Liver (tissue), 3 donors: ENCODE results near the gene DIS3L2.

ENCODE experiments used
- EGR1 ChIP-seq, 2 donors: IDR thresholded peaks; 2 replicates each; pipeline ENCODE4 v1.6.1; 2016 to 2018; ENCODE audit warnings: antibody characterized with exemption in 2 of 2, low read depth in 2 of 2
- FOXA1 ChIP-seq: IDR thresholded peaks from 2 replicates; pipeline ENCODE4 v1.6.1; 2016; ENCODE audit warnings: antibody characterized with exemption
- RAD21 ChIP-seq, 2 donors: IDR thresholded peaks; 2 replicates each; pipeline ENCODE4 v1.6.1; 2016; ENCODE audit warnings: antibody characterized with exemption in 2 of 2, mild to moderate bottlenecking in 2 of 2
- SP1 ChIP-seq: IDR thresholded peaks from 2 replicates; pipeline ENCODE4 v1.6.1; 2018; ENCODE audit warnings: antibody characterized with exemption, mild to moderate bottlenecking
- TAF1 ChIP-seq: conservative IDR thresholded peaks from 2 replicates; pipeline ENCODE4 v1.6.1; 2016; ENCODE audit warnings: antibody characterized with exemption, mild to moderate bottlenecking
- YY1 ChIP-seq: IDR thresholded peaks from 2 replicates; pipeline ENCODE4 v1.6.1; 2016; ENCODE audit warnings: antibody characterized with exemption, mild to moderate bottlenecking
- ZBTB33 ChIP-seq: IDR thresholded peaks from 2 replicates; pipeline ENCODE4 v1.6.1; 2016; ENCODE audit warnings: antibody characterized with exemption
- TF ChIP-seq, protein P1 (sequence below): IDR thresholded peaks from 2 replicates; pipeline ENCODE4 v1.6.1; 2016; ENCODE audit warnings: antibody characterized with exemption
- TF ChIP-seq, protein P2 (sequence below): IDR thresholded peaks from 2 replicates; pipeline ENCODE4 v1.6.1; 2016; ENCODE audit warnings: antibody characterized with exemption, mild to moderate bottlenecking
- TF ChIP-seq, protein P3 (sequence below): fragments of 150-350 bp; IDR thresholded peaks from 2 replicates; pipeline ENCODE4 v1.5.1; 2017; ENCODE audit warnings: improper control_type of control experiment, low read depth, low read length; ENCODE audit not compliant: missing input control
- donor health status: healthy.
- donor health status: healthy.

DNA sequence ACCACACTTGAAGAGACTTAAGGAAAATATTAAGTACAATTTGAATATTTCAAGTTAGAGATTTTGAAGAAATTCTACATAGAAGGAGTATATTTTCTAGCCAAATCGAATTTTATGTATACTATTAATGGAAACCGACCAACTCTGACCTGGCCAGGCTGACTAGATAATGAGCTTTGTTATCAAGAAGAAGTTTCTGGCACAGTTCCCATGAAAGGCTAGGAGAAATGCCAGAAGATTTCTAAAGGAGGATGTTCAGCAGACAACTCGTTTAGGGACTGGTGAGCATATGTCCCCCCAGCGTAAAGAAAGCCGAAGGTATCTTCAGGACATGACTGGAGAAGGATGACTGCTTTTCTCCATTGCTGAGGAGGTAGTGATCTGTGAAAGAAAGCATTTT lies 127.3 kb downstream of the DIS3L2 start:
- TF ChIP-seq, protein P1, sequence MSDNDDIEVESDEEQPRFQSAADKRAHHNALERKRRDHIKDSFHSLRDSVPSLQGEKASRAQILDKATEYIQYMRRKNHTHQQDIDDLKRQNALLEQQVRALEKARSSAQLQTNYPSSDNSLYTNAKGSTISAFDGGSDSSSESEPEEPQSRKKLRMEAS: no peak
- TF ChIP-seq, protein P2, sequence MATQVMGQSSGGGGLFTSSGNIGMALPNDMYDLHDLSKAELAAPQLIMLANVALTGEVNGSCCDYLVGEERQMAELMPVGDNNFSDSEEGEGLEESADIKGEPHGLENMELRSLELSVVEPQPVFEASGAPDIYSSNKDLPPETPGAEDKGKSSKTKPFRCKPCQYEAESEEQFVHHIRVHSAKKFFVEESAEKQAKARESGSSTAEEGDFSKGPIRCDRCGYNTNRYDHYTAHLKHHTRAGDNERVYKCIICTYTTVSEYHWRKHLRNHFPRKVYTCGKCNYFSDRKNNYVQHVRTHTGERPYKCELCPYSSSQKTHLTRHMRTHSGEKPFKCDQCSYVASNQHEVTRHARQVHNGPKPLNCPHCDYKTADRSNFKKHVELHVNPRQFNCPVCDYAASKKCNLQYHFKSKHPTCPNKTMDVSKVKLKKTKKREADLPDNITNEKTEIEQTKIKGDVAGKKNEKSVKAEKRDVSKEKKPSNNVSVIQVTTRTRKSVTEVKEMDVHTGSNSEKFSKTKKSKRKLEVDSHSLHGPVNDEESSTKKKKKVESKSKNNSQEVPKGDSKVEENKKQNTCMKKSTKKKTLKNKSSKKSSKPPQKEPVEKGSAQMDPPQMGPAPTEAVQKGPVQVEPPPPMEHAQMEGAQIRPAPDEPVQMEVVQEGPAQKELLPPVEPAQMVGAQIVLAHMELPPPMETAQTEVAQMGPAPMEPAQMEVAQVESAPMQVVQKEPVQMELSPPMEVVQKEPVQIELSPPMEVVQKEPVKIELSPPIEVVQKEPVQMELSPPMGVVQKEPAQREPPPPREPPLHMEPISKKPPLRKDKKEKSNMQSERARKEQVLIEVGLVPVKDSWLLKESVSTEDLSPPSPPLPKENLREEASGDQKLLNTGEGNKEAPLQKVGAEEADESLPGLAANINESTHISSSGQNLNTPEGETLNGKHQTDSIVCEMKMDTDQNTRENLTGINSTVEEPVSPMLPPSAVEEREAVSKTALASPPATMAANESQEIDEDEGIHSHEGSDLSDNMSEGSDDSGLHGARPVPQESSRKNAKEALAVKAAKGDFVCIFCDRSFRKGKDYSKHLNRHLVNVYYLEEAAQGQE: no peak
- no peak for TF ChIP-seq TAF1
- TF ChIP-seq, protein P3, sequence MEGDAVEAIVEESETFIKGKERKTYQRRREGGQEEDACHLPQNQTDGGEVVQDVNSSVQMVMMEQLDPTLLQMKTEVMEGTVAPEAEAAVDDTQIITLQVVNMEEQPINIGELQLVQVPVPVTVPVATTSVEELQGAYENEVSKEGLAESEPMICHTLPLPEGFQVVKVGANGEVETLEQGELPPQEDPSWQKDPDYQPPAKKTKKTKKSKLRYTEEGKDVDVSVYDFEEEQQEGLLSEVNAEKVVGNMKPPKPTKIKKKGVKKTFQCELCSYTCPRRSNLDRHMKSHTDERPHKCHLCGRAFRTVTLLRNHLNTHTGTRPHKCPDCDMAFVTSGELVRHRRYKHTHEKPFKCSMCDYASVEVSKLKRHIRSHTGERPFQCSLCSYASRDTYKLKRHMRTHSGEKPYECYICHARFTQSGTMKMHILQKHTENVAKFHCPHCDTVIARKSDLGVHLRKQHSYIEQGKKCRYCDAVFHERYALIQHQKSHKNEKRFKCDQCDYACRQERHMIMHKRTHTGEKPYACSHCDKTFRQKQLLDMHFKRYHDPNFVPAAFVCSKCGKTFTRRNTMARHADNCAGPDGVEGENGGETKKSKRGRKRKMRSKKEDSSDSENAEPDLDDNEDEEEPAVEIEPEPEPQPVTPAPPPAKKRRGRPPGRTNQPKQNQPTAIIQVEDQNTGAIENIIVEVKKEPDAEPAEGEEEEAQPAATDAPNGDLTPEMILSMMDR: no peak
- TF ChIP-seq RAD21 (IDR thresholded peaks at IDR 0.05): no peak
- TF ChIP-seq YY1: no peak
- no peak for TF ChIP-seq FOXA1
- TF ChIP-seq ZBTB33: no peak
- TF ChIP-seq EGR1 (IDR thresholded peaks at IDR 0.05; ENCODE audit: low read depth in 2 of 2): no peak
- TF ChIP-seq SP1: no peak
